H1 (cell line): ENCODE measurements around the gene ROGDI. TPM values are rescaled to one million over a fixed set of nuclear protein-coding genes. Genes with fewer than 3 reads are reported as not detected.

Experiments used
- CBX8 ChIP-seq: fragments of 300-800, 300-1000 bp; sonication (generic); IDR thresholded peaks from 2 replicates; pipeline ENCODE4 v1.7.1; 2016; ENCODE audit warnings: low read depth, low read length, borderline replicate concordance
- GTF2F1 ChIP-seq: IDR thresholded peaks from 2 replicates; pipeline ENCODE4 v1.6.1; 2012; ENCODE audit warnings: low read depth, low read length, improper control_type of control experiment, borderline replicate concordance
- polyA plus RNA-seq, 7 experiments: library from polyadenylated mRNA; depleted of rRNA in 3 of 7; stranded (reverse) in 5 of 7; unstranded in 2 of 7; fragments of >200 nt in 5 of 7; fragments of 200-250 nt in 2 of 7; gene quantifications; 1 replicate in 5 of 7; 2 replicates in 1 of 7; 4 replicates in 1 of 7; pipeline versions ENCODE4 v1.2.1 to v1.2.3, GENCODE V29; 2011 to 2013; ENCODE audit warnings: missing spikeins in 2 of 7, mixed read lengths in 2 of 7
- total RNA-seq: library from RNA; stranded (reverse); fragmentation: NEBNext Ultra II Directional; extraction: Animal tissue kit (Norgen Biotek cat#: 25700); gene quantifications from 2 replicates; pipeline ENCODE4 v1.2.1, GENCODE V29; 2021
- TF ChIP-seq, protein P1 (sequence below): fragments of 300-600 bp; sonication (generic); IDR thresholded peaks from 2 replicates; pipeline ENCODE4 v1.7.1; 2012; ENCODE audit warnings: low read length, moderate library complexity, mild to moderate bottlenecking, inconsistent platforms; ENCODE audit not compliant: insufficient replicate concordance

The ROGDI gene
- total and polyA plus RNA-seq, 2 of the 8 experiments (the other 6 are each of a cell fraction or from before 2014, with no cell fraction given): 27.4 to 68.4 TPM

DNA sequence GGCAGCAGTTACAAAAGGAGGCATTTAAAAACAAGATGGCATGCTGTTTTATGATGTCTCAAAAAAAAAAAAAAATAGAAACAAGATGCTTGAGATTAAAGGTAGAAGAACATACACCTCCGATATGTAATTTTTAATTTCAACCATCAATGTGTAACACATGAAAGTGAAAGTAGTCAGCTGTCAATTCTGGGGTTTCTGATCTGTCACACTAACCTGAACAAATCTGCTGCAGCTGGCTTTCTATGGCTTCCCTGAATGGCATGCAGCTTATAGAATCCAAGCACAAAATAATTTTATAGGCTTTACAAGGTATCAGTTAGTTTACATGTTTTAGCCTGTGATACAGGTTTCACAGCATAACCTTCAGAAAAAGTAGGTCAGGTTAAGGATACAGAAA is 31.2 kb upstream of the ROGDI start (continued):
- TF ChIP-seq, protein P1, sequence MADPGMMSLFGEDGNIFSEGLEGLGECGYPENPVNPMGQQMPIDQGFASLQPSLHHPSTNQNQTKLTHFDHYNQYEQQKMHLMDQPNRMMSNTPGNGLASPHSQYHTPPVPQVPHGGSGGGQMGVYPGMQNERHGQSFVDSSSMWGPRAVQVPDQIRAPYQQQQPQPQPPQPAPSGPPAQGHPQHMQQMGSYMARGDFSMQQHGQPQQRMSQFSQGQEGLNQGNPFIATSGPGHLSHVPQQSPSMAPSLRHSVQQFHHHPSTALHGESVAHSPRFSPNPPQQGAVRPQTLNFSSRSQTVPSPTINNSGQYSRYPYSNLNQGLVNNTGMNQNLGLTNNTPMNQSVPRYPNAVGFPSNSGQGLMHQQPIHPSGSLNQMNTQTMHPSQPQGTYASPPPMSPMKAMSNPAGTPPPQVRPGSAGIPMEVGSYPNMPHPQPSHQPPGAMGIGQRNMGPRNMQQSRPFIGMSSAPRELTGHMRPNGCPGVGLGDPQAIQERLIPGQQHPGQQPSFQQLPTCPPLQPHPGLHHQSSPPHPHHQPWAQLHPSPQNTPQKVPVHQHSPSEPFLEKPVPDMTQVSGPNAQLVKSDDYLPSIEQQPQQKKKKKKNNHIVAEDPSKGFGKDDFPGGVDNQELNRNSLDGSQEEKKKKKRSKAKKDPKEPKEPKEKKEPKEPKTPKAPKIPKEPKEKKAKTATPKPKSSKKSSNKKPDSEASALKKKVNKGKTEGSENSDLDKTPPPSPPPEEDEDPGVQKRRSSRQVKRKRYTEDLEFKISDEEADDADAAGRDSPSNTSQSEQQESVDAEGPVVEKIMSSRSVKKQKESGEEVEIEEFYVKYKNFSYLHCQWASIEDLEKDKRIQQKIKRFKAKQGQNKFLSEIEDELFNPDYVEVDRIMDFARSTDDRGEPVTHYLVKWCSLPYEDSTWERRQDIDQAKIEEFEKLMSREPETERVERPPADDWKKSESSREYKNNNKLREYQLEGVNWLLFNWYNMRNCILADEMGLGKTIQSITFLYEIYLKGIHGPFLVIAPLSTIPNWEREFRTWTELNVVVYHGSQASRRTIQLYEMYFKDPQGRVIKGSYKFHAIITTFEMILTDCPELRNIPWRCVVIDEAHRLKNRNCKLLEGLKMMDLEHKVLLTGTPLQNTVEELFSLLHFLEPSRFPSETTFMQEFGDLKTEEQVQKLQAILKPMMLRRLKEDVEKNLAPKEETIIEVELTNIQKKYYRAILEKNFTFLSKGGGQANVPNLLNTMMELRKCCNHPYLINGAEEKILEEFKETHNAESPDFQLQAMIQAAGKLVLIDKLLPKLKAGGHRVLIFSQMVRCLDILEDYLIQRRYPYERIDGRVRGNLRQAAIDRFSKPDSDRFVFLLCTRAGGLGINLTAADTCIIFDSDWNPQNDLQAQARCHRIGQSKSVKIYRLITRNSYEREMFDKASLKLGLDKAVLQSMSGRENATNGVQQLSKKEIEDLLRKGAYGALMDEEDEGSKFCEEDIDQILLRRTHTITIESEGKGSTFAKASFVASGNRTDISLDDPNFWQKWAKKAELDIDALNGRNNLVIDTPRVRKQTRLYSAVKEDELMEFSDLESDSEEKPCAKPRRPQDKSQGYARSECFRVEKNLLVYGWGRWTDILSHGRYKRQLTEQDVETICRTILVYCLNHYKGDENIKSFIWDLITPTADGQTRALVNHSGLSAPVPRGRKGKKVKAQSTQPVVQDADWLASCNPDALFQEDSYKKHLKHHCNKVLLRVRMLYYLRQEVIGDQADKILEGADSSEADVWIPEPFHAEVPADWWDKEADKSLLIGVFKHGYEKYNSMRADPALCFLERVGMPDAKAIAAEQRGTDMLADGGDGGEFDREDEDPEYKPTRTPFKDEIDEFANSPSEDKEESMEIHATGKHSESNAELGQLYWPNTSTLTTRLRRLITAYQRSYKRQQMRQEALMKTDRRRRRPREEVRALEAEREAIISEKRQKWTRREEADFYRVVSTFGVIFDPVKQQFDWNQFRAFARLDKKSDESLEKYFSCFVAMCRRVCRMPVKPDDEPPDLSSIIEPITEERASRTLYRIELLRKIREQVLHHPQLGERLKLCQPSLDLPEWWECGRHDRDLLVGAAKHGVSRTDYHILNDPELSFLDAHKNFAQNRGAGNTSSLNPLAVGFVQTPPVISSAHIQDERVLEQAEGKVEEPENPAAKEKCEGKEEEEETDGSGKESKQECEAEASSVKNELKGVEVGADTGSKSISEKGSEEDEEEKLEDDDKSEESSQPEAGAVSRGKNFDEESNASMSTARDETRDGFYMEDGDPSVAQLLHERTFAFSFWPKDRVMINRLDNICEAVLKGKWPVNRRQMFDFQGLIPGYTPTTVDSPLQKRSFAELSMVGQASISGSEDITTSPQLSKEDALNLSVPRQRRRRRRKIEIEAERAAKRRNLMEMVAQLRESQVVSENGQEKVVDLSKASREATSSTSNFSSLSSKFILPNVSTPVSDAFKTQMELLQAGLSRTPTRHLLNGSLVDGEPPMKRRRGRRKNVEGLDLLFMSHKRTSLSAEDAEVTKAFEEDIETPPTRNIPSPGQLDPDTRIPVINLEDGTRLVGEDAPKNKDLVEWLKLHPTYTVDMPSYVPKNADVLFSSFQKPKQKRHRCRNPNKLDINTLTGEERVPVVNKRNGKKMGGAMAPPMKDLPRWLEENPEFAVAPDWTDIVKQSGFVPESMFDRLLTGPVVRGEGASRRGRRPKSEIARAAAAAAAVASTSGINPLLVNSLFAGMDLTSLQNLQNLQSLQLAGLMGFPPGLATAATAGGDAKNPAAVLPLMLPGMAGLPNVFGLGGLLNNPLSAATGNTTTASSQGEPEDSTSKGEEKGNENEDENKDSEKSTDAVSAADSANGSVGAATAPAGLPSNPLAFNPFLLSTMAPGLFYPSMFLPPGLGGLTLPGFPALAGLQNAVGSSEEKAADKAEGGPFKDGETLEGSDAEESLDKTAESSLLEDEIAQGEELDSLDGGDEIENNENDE: no peak
- TF ChIP-seq CBX8: no peak
- TF ChIP-seq GTF2F1: no peak
- TF ChIP-seq, all 59 proteins: peak for 0
